Left colon (tissue), 2 donors: ENCODE measurements around the gene AVP. TPM values are rescaled to one million over a fixed set of nuclear protein-coding genes. Genes with fewer than 3 reads are reported as not detected.

Source experiments
- ATAC-seq: fragments of 200-7000 bp; cut with Tn5 transposase; one replicate; pipeline ENCODE4 v1.9.1; 2020; ENCODE audit warnings: mild to moderate bottlenecking, moderate library complexity
- DNase-seq, 2 donors: peaks; one replicate each; pipeline ENCODE4 v3.0.0-alpha.2; 2020
- intact Hi-C, 2 donors: fragments of 100-400 bp; cut with DNase I in 1 of 2; cut with micrococcal nuclease in 1 of 2; formaldehyde crosslinking; loops; one replicate each; pipeline versions ENCODE4 v1.11.2 to v1.14.0; 2022; cut with DNase I, micrococcal nuclease
- total RNA-seq, 2 donors: library from RNA; stranded (reverse); fragmentation: NEBNext Ultra II Directional; extraction: Animal tissue kit (Norgen Biotek cat#: 25700); gene quantifications; one replicate each; pipeline ENCODE4 v1.2.1, GENCODE V29; 2021
- donor health status: DM: no; HTN: no; CAD: no.
- donor health status: DM: yes; HTN: yes; CAD: no.

The AVP gene
- total RNA-seq, 2 donors from 2014 or later = not detected

- DNase-seq (no peak), ATAC-seq (no peak)
- intact Hi-C loops = no loop called here
Observed at GRCh38 chr20:3039426-3039825, 45.1 kb downstream of the AVP start.

GRCh38 chr20:3038454-3038853 is 46.1 kb downstream of the AVP start:
- intact Hi-C loops = no loop called here
- DNase-seq (no peak), ATAC-seq (no peak)

DNA sequence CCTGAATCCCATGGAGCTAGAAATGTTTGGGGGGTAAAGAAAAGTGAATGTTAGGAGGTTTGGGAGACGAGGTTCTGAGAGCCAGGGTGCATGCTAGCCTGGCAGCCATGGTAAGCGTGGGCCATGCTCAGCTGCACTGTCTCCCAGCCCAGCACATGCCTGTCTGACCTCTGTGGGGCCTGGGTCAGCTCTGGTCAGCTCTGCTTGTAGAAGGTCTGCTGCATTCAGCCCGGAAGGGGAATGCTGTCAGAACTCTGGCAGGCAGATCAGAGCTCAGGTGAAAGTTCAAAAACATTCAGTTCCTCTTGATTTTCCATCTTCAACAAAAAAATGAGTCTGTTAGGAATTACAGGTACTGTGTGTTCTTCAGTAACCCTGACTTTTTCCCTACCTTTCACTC is 46.9 kb downstream of the AVP start:
- DNase-seq = no peak
- no peak for ATAC-seq
- intact Hi-C loops = no loop called here

DNA sequence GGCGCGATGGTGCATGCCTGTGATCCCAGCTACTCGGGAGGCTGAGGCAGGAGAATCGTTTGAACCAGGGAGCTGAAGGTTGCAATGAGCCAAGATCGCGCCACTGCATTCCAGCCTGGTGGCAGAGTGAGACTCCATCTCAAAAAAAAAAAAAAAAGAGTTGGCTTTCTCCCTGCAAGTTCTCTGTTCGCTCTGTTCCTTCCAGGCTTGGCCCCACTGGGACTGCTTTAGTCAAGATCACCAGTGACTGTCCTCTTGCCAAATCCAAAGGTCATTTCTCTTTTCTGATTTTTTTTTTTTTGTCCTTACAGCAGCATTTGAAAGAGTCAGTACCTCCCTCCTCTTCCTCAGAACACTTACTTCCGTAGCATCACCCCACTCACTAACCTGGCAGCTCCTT is 51.9 kb downstream of the AVP start:
- no peak for DNase-seq
- intact Hi-C loops = no loop called here
- no peak for ATAC-seq

Other genes starting within 250 kb of the AVP start
- 10 to 100 TPM; 16.2 to 26.8 TPM for gene PCED1A, start 244.1 kb downstream of the AVP start, total RNA-seq
- gene VPS16, start 244.0 kb downstream of the AVP start, total RNA-seq = 10 to 100 TPM; 33.9 to 41.0 TPM
- gene PTPRA, start 211.2 kb downstream of the AVP start, total RNA-seq = 10 to 100 TPM; 41.4 to 55.5 TPM
- gene GNRH2, start 41.1 kb downstream of the AVP start, total RNA-seq = under 1 TPM in 1 of 2 donors, not detected in 1; 0.64 TPM
- gene MRPS26, start 38.7 kb downstream of the AVP start, total RNA-seq = 10 to 100 TPM; 33.1 to 44.1 TPM
- gene OXT, start 13.1 kb downstream of the AVP start, total RNA-seq = not detected
- 10 to 100 TPM; 15.4 to 16.5 TPM for gene FASTKD5, start 75.1 kb upstream of the AVP start, total RNA-seq
- 1 to 10 TPM; 6.6 to 6.8 TPM for gene UBOX5, start 75.1 kb upstream of the AVP start, total RNA-seq
- gene LZTS3, start 88.8 kb upstream of the AVP start, total RNA-seq = 10 to 100 TPM in 1 of 2 donors, 1 to 10 TPM in 1; 5.5 to 10.9 TPM
- gene DDRGK1, start 120.0 kb upstream of the AVP start, total RNA-seq = 10 to 100 TPM; 50.4 to 70.3 TPM
- 10 to 100 TPM; 44.8 to 46.3 TPM for gene ITPA, start 124.8 kb upstream of the AVP start, total RNA-seq
- under 1 TPM; 0.56 to 0.89 TPM for gene SLC4A11, start 154.5 kb upstream of the AVP start, total RNA-seq